C4-2B (cell line): Measurements from ENCODE around the gene SLC23A2.

ENCODE experiments used
- CTCF ChIP-seq: fragments of 450-650 bp; conservative IDR thresholded peaks from 2 replicates; pipeline ENCODE4 v1.5.1; 2017; ENCODE audit warnings: mild to moderate bottlenecking
- ZFX ChIP-seq: fragments of 450-650 bp; IDR thresholded peaks from 2 replicates; pipeline ENCODE4 v1.6.1; 2017

- no peak for TF ChIP-seq CTCF
- TF ChIP-seq ZFX = no peak
Measured at GRCh38 chr20:4950437-4950836, 50.9 kb downstream of the SLC23A2 start.
